Activated CD8-positive, alpha-beta memory T cell treated with anti-CD3 and anti-CD28 coated beads, Interleukin-2, amount 50 U/mL, for 48 hours (primary cell): ENCODE data around the gene ZNF415.
"Not testable (repeated sequence)": the region's sequence is repeated elsewhere in the genome, so short reads cannot be mapped to it uniquely, and the experiment has no call there.

Source experiments
- DNase-seq: peaks from one replicate; pipeline ENCODE4 v3.0.0-alpha.2; 2020

Gene ZNF415

GRCh38 chr19:53102206-53102755 is 30.4 kb downstream of the ZNF415 start:
- DNase-seq: no peak

GRCh38 chr19:53101518-53101917 is 31.2 kb downstream of the ZNF415 start:
- DNase-seq: no peak

- DNase-seq: not testable (repeated sequence)
These were observed 34.1 kb downstream of the ZNF415 start for GRCh38 chr19:53098570-53098969.

DNA sequence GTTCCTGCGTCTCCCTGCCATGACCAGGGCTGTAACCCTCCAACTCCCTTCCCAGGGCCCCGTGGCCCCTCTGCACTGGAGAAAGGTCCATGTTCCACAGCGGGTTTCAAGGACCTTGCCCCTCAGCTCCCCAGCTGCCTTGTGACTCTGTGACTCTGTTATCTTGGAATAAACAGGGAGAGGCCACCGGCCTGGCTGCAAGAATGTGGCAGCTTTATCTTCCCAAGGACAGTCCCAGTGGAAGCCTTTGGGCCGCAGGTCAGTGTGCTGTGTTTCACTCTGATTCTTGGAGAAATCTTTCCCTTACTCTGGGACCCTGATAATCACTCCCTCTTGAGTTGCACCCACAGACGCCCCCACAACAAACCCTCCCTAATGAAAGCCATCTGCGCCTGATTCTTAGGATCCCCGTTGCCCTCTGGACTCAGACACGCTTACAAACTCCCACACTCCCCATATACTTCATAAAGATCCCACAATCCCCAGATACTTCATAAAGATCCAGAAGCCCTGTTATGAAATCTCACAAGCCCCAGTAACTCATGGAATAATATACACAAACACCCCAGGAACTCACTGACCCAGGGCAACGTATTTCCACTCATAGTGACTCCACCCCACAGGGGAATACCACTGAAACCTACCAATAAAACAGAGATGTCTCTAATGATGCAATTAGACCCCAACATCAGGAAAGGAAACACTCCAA is 35.6 kb downstream of the ZNF415 start:
- not testable (repeated sequence) for DNase-seq

GRCh38 chr19:53096579-53096978 is 36.1 kb downstream of the ZNF415 start:
- DNase-seq: not testable (repeated sequence)

DNA sequence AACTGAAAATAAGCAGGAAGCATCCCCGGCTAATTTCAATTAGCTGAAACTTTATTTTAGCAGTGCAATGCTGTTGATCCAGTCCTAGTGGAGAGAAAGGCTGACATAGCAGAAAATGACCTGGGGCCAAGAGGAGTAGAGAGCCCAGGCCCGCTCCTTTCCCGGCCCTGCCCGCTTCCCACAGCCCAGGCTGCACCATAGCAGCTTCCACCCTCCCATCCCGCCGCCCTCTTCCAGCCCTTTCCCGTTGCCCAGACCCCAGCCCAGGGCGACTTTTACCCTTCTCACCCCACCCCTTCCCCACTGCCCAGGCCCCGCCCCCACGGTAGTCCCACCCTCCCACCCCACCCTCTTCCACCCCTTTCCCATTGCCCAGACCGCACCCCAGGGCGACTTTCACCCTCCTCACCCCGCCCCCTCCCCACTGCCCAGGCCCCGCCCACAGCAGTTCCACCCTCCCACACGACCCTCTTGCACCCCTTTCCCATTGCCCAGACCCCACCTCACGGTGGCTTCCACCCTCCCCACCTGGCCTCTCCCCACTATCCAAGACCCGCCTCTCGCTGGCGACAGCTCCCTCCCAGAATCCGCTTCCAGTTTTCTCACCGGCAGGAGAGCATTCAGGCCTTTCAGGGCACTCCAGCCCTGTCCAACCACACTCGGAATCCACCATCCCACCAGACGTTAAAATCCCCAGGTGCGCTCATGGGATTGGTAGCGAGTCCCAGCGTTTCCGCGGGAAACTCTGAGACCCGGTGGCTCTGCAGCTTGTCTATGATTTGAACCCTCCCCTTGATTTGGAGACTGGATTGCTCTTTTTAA is 37.7 kb downstream of the ZNF415 start:
- DNase-seq: no peak

- no peak for DNase-seq
These were observed 40.0 kb downstream of the ZNF415 start for GRCh38 chr19:53092723-53093122.

DNA sequence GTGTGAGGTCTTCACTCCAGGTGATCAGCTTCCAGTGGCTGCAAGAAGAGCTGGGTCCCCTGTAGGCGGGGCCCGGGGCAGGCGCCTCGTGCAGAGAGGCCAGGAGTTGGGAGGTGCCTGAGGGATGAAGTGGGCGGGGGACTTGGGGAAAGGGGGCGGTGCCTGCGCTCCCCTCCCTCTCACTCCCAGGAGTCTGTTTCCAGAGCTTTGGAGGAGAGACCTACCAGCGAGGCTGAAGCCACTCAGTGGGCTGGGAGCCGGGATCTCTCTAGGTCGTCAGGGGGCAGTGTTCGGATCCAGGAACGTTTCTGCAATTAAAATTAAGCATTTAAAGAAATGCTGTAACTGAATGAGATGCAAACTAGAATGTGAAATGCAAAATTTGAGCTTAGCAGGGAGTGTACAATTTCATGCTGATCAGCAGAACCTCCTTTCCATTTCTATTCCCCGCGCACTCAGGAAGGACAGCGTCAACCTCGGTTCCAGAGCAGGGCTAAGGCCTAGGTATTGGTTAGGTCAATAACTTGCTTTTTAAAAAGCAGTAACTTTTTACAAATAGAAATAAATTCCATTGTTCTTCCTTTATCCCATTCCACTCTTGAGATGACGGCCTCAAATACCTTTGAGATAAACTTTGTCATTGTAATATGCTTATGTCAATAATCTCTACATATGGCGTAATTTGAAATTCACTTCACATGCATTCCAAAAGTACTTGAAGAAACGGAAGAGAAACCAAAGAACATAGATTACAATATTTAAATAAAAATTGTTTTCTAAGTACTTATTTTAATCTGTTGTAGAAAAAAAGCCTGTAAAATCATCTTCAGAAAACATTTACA is 41.1 kb downstream of the ZNF415 start:
- DNase-seq: no peak

- DNase-seq: no peak
These were observed 44.6 kb downstream of the ZNF415 start for GRCh38 chr19:53088091-53088490.

DNA sequence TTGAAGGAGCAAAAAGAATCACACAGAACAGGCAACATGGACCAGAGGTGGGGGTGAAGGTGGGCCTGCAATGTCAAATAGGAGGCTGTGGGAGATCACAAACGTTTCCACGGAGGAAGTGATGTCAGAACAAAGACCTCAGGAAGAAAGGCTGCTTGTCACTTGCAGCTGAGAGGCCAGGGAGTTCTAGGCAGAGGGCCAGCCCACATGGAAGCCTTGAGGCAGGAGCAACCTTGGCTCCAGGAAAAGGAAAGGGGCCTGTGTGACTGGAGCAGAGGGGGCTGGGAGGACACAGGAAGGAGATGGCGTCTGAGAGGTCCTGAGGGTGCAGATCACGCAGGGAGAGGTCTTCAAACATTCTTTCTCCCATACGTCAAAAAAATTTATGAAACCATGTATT is 45.8 kb downstream of the ZNF415 start:
- DNase-seq: no peak

DNA sequence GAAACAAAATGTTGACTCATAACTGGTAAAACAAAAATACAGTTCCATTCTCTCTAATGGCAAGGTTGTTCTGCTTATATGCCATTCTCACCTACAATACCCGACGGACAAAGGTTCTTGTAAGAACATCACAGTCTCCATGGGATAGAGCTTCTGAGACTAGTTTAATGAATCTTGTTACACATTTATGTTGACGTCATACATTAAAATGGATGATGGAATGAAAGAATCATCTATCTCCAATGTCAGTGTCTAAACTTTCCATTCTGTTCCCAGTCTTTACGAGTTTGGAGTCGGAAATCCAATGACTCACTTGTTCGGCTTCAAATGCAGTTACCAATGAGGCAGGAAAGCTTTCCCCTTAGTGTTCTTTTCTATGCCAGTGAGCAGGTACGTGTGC is 47.2 kb downstream of the ZNF415 start:
- no peak for DNase-seq

DNA sequence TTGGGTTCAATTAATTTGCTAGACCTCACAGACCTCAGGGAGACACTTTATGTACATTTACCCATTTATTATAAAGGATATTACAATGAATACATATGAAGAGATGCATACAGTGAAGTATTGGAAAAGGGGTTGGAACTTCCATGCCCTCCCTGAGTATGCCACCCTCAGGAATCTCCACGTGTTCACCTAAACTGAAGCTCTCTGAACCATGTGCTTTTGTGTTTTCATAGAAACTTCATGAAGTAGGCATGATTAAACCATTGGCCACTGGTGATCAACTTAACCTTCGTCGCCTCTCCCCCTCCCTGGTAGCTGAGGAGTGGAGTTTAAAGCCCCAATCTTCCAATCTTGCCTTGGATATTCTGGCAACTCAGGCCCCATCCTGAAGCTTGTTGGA is 49.8 kb downstream of the ZNF415 start:
- DNase-seq: no peak

DNA sequence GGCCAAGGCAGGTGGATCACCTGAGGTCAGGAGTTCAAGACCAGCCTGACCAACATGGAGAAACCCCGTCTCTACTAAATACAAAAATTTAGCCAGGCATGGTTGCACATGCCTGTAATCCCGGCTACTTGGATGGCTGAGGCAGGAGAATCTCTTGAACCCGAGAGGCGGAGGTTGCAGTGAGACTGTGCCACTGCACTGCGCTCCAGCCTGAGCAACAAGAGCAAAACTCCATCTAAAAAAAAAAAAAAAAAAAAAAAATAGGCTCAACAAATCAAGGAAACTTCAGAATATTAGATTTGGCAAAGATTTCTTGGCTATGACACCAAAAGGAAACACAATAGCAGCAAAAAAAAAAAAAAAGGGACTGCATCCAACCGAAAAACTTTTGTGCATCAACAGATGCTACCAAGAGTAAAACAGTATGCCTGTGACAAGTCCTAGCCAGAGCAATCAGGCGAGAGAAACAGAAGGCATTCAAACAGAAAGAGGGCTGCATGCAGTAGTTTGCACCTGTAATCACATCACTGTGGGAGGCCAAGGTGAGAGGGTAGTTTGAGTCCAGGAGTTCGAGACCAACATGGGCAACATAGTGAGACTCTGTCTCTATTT is 53.3 kb downstream of the ZNF415 start:
- DNase-seq: no peak

- DNase-seq: no peak
These were observed 54.0 kb downstream of the ZNF415 start for GRCh38 chr19:53078668-53079067.

- no peak for DNase-seq
These were observed 55.7 kb downstream of the ZNF415 start for GRCh38 chr19:53076984-53077383.

DNA sequence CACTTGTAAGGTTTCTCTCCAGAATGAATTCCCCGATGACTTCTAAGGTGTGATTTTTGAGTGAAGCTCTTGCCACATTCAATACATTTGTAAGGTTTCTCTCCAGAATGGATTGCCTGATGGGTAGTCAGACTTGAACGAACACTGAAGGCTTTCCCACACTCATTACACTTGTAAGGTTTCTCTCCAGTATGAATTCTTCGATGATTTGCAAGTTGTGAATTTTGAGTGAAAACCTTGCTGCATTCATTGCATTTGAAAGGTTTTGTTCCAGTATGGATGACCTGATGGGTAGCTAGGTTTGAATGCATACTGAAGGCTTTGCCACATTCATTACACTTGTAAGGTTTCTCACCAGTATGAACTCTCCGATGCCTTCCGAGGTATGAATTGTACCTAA is 63.9 kb downstream of the ZNF415 start:
- no peak for DNase-seq

- no peak for DNase-seq
These were observed 64.5 kb downstream of the ZNF415 start for GRCh38 chr19:53068199-53068598.

- no peak for DNase-seq
These were observed 74.7 kb downstream of the ZNF415 start for GRCh38 chr19:53057904-53058580.
